Measurements from ENCODE around the gene EPHA8.

DNA sequence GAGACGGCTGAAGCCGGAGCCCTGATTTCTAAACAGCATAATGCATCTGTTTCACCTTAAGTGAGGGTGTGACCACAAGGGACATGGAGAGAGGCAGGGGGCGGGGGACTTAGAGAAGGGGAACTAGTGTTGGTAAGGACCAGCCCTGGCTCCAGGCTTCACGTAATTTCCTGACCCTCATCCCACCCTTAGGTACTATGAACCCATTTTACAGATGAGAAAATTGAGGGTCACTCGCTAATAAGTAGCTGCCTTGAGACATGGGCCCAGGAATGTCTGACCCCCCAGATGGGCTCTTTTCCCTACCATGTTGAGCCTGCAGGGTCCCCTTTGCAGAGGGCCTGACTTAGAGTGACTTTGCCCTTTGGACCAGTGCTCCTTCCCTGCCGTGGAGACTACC lies 4.7 kb downstream of the EPHA8 start:
- TF ChIP-seq, protein P1, sequence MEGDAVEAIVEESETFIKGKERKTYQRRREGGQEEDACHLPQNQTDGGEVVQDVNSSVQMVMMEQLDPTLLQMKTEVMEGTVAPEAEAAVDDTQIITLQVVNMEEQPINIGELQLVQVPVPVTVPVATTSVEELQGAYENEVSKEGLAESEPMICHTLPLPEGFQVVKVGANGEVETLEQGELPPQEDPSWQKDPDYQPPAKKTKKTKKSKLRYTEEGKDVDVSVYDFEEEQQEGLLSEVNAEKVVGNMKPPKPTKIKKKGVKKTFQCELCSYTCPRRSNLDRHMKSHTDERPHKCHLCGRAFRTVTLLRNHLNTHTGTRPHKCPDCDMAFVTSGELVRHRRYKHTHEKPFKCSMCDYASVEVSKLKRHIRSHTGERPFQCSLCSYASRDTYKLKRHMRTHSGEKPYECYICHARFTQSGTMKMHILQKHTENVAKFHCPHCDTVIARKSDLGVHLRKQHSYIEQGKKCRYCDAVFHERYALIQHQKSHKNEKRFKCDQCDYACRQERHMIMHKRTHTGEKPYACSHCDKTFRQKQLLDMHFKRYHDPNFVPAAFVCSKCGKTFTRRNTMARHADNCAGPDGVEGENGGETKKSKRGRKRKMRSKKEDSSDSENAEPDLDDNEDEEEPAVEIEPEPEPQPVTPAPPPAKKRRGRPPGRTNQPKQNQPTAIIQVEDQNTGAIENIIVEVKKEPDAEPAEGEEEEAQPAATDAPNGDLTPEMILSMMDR (conservative IDR thresholded peaks at IDR 0.05) = no peak
- TF ChIP-seq EZH2 (IDR thresholded peaks at IDR 0.05; ENCODE audit: low read depth) = no peak
